ENCODE results near the gene SLC30A2. TPM values are rescaled to one million over a fixed set of nuclear protein-coding genes. Genes with fewer than 3 reads are reported as not detected.

SLC30A2 gene
- total and polyA plus RNA-seq, 9 of the 15 experiments (the other 6 are each of a cell fraction or from before 2014, with no cell fraction given), result 0.01 to 0.18 (median 0.06) TPM; not detected in 3

- TF ChIP-seq MGA (IDR thresholded peaks at IDR 0.05) (no peak), CSDE1 (IDR thresholded peaks at IDR 0.05) (no peak), TEAD4 (IDR thresholded peaks at IDR 0.05; ENCODE audit: low read length) (0 out of 2 replicates have a peak, but pooled peaks have one; percentile 17), TEAD4 (CRISPR knock-in tag; IDR thresholded peaks at IDR 0.05; ENCODE audit: borderline replicate concordance) (no peak), KLF16 (IDR thresholded peaks at IDR 0.05) (0 out of 2 replicates have a peak, but pooled peaks have one; percentile 17), ZBED1 (IDR thresholded peaks at IDR 0.05) (no peak), SAP30 (IDR thresholded peaks at IDR 0.05; ENCODE audit: borderline replicate concordance, insufficient read depth, low read depth, low read length, poor library complexity, severe bottlenecking) (no peak), CREB5 (CRISPR knock-in tag; IDR thresholded peaks at IDR 0.05) (no peak), ZNF124 (CRISPR knock-in tag; IDR thresholded peaks at IDR 0.05) (no peak), SMC3 (conservative IDR thresholded peaks at IDR 0.05; ENCODE audit: insufficient read depth, low read depth, low read length) (peak; percentile 39; the same call in 1 of the 2 replicates)
- TF ChIP-seq, protein P1, sequence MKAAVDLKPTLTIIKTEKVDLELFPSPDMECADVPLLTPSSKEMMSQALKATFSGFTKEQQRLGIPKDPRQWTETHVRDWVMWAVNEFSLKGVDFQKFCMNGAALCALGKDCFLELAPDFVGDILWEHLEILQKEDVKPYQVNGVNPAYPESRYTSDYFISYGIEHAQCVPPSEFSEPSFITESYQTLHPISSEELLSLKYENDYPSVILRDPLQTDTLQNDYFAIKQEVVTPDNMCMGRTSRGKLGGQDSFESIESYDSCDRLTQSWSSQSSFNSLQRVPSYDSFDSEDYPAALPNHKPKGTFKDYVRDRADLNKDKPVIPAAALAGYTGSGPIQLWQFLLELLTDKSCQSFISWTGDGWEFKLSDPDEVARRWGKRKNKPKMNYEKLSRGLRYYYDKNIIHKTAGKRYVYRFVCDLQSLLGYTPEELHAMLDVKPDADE (conservative IDR thresholded peaks at IDR 0.05; ENCODE audit: control insufficient read depth, low read depth, low read length), result no peak
Measured at GRCh38 chr1:26029864-26030481, 15.9 kb downstream of the SLC30A2 start (continued).
